HG03103 (cell line): ENCODE data around the gene RFT1.

ENCODE experiments used
- ATAC-seq: cut with Tn5 transposase; IDR thresholded peaks from one replicate; pipeline ENCODE4 v1.9.1; 2021; ENCODE audit warnings: low read depth; ENCODE audit not compliant: unreplicated experiment

The RFT1 gene

DNA sequence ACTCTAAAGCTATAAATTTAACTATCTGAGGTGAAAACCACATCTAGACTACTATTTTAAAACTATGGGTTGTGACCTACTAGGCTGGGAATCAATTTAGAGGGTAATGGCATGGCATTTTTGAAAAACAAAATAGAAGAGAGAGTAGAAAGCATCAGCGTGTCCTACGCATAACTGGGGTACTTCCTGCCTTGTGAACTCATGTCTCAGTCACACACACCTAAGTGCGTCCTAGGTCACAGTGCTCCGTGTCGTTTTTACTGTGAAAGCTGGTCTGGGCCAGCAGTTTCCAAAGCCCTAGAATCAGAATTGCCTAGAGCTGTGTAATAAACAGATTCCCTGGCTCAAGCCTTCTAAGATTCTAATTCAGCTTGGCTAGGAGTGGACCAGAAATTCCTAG is 32.3 kb downstream of the RFT1 start:
- no peak for ATAC-seq

DNA sequence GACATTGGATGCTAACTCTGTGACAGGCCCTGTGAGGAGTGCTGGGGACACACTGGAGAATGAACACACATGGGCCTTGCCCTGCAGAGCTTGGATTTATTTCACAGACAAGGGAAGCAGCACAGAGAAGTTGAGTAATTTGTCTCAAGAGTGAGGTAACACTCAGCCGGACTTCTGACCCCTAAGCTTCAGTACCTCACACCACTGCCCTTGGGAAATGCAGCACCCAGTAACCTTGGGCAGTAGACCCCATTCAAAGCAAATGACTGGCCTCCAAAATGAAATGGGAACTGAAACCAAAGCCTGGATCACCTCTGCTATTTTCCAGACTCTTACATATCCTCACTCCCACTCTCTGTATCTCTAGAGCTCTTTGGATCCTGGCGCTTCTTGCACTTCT is 37.3 kb downstream of the RFT1 start:
- ATAC-seq = no peak

DNA sequence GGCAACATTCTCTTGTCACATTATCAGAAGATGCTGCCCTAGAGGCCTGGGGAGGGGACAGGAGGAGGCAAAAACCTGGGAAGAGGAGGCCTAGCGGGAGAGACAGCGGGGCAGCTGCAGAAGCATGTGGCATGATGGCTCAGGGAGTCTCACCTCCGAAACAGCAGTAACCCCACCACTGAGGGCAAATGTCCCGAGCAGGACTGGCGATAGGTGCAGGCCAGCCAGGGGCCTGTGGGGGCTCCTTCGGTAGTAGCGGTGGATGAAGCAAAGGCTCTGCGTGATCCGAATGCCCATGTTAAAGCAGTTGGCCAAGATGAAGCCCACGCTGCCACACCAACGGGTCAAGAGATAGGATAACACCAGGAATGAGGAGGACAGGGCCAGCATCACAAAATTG is 38.0 kb downstream of the RFT1 start:
- ATAC-seq = no peak

DNA sequence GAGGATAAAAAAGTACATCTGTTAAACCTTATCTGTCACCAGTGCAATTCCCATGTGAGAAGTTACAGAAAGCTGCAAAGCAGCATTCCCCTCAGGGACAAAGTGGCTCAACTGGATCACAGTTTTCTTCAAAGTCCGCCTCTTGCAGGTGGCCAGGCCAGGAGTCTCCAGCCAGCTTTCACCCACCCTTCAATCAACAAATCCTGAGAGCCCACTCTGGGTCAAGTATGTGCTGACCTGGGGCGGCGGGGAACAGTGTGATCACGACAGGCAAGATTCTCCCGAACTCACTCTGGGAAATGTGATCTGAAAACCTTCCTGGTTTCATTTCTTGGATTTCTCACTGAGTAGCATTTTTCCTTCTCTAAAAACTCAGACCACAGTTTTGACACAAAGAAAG is 39.2 kb downstream of the RFT1 start:
- no peak for ATAC-seq

DNA sequence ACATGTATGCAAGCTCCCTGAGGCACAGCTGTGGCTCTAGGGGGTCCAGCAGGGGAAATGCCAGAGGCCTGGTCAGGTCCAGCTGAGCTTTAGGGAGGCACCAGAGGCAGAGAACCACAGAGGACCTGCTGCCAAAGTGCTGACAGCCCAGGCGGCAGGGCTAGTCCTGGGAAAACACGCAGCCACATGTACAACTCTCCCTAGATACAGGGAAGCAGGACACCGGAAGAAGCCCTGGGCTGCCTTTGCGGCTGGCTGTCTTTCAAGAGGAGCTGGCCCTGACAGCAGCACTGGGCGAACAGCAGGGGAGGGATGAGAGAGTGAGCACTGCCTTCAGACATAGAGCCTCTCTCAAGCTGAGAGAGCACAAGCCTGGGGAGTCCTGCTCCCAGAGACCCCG is 40.7 kb downstream of the RFT1 start:
- no peak for ATAC-seq

DNA sequence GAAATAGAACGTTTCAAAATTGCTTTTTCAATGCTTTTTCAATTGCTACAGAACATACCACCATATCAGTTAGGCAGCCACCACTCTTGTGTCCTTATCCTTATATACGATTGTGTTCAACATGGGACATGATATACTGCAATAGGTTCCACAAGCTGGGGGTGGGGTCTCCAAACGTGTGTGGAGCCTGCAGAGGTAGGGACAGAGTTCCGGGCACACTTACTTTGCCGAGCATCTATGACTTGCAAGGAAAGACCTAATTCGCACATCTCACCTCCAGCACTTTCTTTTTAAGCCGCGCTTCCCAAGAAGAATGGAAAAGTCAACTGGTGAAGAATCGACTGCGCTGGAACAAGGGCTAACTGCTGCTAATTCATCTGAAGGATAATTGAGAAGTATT is 44.8 kb downstream of the RFT1 start:
- ATAC-seq = no peak

DNA sequence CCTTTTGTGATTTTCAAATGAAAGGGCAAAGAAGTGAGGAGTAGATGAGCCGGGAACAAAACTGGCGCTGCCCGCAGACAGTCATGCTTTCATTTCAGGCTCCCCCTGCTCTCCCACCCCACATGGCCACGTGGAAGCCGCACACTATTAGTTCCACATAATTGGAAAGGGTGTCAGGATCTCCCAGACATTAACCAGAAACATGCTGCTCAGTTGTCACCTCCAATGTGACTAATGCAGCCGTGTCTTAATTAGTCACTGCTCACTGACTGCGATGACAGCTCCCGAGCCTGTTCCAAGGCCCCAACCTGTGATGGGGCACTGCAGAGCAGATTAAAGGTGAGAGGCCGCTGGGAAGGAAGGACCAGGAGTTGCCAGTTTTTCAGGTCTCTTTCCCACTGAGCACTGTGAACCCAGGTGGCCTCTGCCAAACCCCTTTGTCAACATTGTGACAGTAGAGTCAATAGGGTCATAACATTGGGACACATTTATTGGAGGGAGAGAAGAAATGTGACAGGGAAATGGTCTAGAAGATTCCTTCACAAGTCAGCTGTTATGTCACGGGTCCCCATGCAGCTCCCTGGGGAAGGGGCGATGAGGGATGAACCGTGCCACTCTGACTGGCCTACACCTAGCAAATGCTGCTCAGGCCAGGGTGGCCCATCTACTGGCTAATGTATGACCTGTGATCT is 45.8 kb downstream of the RFT1 start:
- no peak for ATAC-seq

DNA sequence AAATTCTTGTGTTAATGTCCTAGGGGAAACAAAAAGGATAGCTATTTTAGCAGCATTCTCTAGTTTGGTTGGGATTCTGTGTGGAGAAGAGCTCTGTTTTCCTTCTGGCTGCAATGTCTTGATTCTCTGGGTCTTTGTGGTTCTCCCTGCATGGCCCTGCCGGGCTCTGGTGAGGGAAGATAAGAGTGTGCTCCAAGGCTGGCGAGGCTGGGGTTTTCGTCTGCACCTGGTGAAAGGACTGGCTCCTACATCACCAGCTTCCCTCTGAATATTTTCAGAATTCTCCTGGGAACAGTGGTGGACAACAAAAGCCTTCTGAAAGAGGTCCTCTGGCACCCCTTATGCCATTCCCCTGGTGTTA is 46.3 kb downstream of the RFT1 start:
- no peak for ATAC-seq

DNA sequence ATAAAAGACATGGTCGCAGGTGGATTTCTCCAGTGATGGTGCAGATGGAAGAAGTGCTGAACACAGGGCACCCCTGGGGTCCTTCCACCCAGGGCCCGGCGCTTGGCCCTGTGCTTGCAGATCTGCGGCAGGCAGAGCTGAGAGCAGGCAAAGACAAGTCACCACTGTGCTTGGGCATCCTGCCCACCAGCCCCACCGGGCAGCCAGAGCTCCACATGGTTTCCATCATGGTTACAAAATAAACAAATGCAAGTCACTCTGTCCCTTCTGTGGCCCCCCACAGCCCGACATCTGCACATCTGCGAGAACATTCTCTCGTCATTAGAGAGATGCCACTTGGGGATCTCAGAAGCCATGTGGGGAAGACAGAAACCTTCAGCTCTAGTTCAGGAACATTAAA is 46.7 kb downstream of the RFT1 start:
- ATAC-seq = no peak

DNA sequence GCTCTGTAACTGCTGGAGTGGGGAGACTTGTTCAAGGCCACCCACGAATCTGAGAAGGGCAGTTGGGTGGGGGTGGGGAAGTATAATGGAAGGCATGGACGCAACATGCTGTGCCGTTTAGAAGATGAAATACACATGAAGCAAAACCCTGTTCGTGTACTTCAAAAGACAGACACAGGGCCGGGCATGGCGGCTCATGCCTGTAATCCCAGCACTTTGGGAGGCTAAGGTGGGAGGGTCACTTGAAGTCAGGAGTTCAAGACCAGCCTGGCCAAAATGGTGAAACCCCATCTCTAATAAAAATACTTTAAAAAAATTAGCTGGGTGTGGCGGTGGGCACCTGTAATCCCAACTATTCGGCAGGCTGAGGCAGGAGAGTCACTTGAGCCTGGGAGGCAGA is 47.5 kb downstream of the RFT1 start:
- ATAC-seq = no peak

DNA sequence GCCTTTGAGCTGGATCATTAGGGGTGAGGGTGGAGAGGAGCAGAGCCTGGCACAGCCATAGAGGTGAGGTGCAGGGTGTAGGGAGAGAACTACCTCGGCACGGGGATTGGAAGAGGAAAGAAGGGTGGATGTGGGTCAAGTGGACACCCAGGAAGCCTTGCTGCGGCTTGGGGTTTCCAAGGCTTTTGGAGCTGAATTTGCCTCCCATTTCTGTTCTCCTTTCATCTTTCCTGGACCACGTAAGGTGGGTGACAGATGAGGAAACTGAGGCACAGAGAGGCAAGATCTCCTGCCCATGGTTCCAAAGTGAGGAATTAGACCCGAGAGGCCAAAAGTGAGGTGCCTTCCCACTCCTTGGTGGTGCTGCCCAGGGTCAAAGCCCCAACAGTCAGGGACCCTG is 48.9 kb downstream of the RFT1 start:
- no peak for ATAC-seq

DNA sequence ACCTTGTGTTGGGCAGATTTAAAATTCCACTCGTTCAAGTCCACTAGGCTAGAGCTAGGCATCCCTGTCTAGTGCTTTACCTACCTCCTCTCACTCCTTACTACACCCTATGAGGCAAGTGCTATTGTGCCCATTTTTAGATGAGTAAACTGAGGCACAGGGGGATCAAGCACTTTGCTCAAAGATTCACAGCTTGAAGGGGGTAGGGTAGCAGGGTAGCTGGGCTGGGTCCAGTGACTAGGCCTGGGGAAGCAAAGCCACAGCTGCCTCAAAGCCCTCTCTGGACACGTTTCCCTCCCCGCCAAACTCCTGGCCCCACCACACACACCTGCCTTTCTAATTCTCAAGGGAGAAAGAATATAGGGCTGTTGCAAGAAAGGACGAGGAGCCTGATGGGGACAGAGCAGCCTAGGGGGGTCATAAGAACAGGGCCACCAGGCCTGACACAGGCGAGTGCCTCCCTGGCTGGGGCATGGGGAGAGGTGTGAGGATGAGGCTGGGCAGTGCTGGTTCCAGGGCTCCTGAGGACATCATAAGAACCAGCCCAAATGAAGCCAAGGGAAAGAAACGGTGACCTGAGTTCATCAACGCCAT is 49.5 kb downstream of the RFT1 start:
- no peak for ATAC-seq

DNA sequence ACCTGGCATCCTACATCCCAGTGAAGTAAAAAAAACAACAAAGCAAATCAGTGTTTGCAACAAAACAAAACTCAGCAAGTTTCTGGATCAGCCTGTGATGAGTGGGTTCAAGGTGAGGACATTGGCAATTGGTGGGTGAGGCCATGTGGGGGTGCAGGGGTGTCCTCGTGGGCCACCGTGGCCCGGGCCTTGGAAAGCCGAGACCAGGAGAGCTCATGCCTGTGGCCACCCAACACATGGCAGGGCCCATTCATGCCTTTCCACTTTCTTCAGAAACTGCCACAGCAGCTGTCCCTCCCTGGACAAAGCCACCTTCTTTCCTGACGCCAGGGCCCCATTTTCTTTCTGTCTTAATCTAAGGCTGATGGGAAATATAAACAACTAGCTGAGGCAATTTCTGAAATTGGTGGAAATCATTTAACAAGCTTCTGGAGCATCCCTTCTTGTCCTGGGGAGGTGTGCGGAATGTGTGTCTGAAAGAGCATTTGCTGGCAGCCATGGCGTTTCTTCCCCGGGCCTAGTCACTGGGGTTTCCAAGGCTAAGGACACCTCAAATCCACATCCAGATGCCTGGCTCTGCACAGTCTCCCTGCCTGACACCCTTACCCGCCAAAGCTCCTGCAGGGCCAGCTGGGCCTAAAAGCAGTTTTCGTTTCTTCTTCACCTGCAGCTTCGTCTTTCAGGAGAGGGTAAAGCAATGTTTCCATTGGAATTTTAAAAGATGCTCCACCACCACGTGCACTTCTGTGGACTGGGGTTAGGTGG is 50.3 kb downstream of the RFT1 start:
- ATAC-seq = no peak

DNA sequence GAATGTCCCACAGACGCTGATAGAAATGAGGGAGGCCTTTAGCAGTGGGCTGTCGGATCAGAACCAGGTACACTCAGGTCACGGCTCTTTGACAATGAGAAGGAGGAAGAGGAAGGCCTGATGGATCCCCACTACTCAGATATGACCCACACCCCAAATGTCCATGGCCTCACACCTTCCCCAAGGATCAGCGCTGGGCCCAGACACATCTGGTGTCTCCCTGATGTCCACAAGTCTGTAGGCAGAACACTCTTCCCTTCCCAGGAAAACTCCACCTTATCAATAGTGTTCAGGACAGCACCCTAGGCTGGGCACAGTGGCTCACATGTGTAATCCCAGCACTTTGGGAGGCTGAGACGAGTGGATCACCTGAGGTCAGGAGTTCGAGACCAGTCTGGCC is 51.1 kb downstream of the RFT1 start:
- no peak for ATAC-seq

DNA sequence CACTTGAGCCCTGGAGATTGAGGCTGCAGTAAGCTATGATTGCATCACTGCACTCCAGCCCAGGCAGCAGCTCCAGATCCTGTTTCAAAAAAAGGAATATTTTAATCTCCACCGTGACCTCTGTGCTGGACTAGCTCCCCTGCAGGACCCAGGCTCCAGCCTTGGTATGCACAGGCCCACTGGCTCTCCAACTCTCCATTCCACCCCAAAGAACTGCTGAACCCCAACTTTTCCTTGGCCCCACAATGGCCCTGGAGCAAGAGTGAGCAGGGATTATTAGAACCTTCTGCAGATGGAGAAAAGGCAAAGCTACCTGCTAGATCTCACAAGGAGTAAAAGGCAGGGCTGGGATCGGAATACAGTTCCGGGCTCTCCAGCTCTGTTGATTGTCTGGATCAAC is 51.6 kb downstream of the RFT1 start:
- ATAC-seq = no peak

DNA sequence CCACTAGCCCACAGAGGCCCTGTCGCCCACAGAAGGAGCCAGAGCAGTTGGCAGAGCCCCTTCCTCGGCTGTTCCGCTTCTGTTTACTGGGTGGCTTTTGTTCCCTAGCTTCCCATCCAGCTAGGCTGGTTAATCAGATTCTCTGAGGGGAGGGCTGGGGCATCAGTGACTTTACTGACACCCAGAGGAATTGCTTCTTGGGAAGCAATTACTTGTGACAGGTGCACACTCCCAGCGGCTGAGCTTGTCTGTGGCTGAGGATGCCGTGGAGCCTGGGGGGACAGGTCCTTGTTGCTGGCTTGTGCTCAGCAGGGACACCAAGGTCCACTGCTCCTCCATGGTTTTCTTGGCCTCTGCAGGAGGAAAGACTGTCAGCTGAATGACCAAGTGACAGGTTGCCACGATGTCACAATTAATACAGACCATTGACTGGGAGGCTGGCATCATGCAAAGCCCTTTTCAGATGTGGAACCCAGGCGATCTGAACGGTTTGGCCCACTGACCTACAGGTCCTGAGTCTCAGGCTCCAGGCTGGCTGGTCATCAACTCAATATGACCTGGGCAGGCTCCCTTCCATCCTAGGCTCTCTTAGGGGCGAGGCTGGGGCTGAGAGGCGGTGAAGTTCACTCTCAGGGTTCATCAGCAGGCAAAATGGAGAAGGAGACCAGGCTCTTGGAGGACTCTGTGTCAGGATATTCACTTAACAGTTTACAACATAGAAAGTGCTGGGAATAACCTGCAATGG is 52.6 kb downstream of the RFT1 start:
- no peak for ATAC-seq

DNA sequence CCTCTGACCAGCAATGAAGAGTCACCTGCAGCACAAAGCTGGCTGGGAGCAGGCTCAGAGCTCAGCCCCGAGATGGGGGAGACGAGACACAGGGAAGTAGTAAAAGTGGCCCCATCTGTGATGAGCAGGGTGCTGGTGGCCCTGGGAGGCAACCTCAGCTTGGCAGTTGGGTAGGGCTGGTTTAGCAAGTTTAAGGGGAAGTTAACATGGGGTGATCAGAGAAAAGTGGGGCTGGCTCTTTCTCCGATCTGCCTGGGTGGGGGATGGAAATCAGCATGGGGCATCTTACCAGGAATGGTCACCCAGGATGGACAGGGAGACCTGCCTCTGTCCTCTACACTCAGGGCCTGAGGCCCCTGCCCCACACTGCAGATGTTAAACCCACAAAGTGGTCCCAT is 54.5 kb downstream of the RFT1 start:
- ATAC-seq = no peak

DNA sequence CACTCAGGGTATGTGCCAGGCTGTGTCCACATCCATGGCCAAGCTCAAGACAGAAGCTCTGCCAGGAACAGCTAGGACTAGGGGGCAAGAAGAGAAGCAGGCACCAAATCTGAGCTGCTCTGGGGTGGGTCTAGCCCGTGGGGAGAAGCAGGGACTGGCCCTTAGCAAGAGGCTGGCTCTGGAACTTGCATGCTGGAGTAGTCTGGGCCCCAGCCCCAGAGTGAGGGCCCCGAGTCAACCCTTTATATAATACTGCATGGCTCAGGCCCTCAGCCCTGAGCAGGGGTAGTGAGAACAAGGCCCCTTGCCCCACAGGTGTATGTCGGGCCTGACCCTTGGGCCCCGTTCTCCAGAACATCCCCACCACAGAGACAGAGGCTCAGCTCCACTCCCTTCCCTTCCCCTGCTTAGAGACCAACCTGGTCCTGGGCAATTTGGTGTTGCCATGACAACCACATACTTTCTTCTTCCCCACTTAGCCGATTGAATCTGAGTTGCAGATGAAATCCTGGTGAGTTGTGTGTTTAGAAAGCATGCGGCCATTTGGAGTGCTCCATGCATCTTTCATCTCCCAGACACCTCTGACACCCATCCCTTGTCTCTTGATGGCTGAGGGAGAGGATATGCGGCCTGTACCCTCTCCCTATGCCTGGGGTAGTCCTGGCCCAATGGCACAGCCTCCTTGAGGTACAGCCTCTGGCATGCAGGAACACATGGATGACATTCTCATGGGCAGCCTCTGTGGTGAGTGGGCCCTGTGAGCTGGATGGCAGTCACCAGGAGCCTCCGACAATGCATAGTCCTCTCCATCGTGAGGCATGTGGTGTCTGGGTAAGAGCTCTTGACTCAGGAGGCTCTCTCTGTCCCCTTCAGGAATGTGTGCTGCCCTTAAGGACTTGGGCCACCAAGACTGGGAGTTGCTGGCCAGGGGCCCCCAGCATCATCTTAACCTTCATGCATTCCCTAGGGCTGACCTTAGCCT is 55.2 kb downstream of the RFT1 start:
- no peak for ATAC-seq

DNA sequence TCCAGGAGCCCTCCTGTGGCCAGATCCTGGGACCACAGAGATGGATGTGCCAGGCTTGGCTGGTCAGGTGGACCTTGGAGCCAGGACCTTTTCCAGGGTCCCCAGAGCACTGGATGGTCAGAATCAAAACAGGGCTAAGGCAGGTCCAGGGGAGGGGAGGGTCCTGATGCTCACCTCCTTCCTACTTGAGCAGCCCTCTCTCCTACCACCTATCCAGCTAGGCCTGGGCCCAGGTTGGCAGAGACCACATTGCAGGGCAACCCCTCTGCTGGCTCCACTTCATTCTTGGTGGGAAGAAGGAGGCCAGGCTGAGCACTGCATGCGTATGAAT is 55.9 kb downstream of the RFT1 start:
- ATAC-seq = no peak

DNA sequence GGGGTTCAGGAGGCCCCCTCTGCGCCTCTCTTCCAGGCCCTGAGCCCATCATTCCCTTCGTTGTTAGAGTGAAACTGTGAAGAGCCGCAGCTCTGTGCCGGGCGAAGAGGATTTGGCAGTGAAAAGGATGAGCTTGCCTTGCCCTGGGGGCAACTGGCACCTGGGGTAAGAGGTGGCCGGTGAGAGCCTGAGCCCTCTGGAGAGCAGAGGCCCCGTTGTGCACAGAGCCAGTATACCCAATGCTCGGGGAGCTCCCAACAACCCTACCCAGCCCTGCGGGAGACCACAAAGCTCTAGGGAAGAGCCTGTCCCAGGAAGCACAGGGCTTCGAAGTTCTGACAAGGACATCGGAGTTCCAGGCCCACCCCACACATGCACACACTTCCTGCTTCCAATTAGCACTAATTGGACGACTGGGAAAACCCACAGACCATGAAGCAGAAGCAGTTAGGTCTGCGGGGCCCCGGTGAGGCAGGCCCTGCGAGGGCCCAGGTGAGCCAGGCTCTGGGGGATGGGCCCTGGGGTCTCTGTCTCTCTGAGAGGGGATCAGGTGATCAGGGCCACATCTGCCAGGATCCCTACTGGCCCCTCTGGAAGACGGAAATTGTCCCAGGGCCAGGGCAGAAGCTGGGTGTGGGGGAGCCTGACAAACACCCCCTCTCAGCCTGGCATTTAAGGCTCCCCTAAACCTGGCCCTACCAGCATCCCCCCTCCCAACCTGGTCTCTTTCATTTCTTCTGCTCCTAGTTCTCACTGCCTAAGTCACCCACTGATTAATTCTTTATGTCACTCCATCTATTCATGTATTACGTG is 56.5 kb downstream of the RFT1 start:
- no peak for ATAC-seq
